Aortic smooth muscle cell (primary cell): ENCODE data around the gene TOMM22. TPM values are rescaled to one million over a fixed set of nuclear protein-coding genes. Genes with fewer than 3 reads are reported as not detected.

ENCODE experiments used
- total RNA-seq: library from RNA; depleted of rRNA; stranded (reverse); fragments of >200 nt; gene quantifications from 2 replicates; pipeline ENCODE4 v1.2.3, GENCODE V29; 2014

Gene TOMM22
- 51.5 and 55.1 TPM in 2 replicates for total RNA-seq

GRCh38 chr22:38681582-38682335, at the start of gene TOMM22:
Gene TOMM22 (plus strand): TSS chr22:38681957. CDS start chr22:38681979, 22 bp downstream.

GRCh38 chr22:38656256-38657044, 25.3 kb upstream of the TOMM22 start, which contains the start of the genes CBY1 and FAM227A:
Gene CBY1 (plus strand): TSS chr22:38656638. CDS start chr22:38668055, 11,417 bp downstream.
Gene FAM227A (minus strand): TSS chr22:38656392. CDS start chr22:38650168, 6,224 bp downstream.

GRCh38 chr22:38700789-38701628, 19.3 kb downstream of the TOMM22 start, which contains the start of gene JOSD1:
Gene JOSD1 (minus strand): TSS chr22:38700943. CDS start chr22:38699987, 956 bp downstream.

GRCh38 chr22:38705235-38706100, 23.7 kb downstream of the TOMM22 start, which contains the start of gene GTPBP1:
Gene GTPBP1 (plus strand): TSS chr22:38705944. CDS start chr22:38705956, 12 bp downstream.

Other genes starting within 250 kb of the TOMM22 start
- not detected in 2 replicates for gene KCNJ4, start 226.8 kb upstream of the TOMM22 start, total RNA-seq
- gene KDELR3, start 213.9 kb upstream of the TOMM22 start, total RNA-seq = 95.3 and 125 TPM in 2 replicates
- 385 and 404 TPM in 2 replicates for gene DDX17, start 175.6 kb upstream of the TOMM22 start, total RNA-seq
- gene DMC1, start 111.8 kb upstream of the TOMM22 start, total RNA-seq = 3.2 and 3.4 TPM in 2 replicates
- gene FAM227A, start 25.6 kb upstream of the TOMM22 start, total RNA-seq = 1.1 and 1.8 TPM in 2 replicates
- gene CBY1, start 25.3 kb upstream of the TOMM22 start, total RNA-seq = 19.2 and 20.9 TPM in 2 replicates
- 66.4 and 66.5 TPM in 2 replicates for gene JOSD1, start 19.0 kb downstream of the TOMM22 start, total RNA-seq
- 38.2 and 41.9 TPM in 2 replicates for gene GTPBP1, start 24.0 kb downstream of the TOMM22 start, total RNA-seq
- gene SUN2, start 74.0 kb downstream of the TOMM22 start, total RNA-seq = 117 and 146 TPM in 2 replicates
- gene DNAL4, start 112.2 kb downstream of the TOMM22 start, total RNA-seq = 14.9 and 15.4 TPM in 2 replicates
- 0.79 and 1.1 TPM in 2 replicates for gene NPTXR, start 162.1 kb downstream of the TOMM22 start, total RNA-seq
- gene CBX6, start 190.3 kb downstream of the TOMM22 start, total RNA-seq = 57.9 and 60.9 TPM in 2 replicates